Endothelial cell of umbilical vein (primary cell): ENCODE measurements around the gene SLC37A1. TPM values are rescaled to one million over a fixed set of nuclear protein-coding genes. Genes with fewer than 3 reads are reported as not detected.

ENCODE experiments used
- BruUV-seq: library from RNA; stranded (reverse); fragments of 400-500 nt; replicated peaks from 2 replicates; lab custom pipeline; 2021; lab: Mats Ljungman, UMichigan
- CTCF ChIA-PET: fragments of 300-600, 350-600 bp; sonication (Branson Sonifier 250); formaldehyde crosslinking; loops from one replicate; lab custom pipeline; 2021; ENCODE audit warnings: antibody characterized with exemption, inconsistent platforms; lab: Charles Lee
- POLR2A ChIA-PET: fragments of 300-600, 350-600 bp; sonication (Branson Sonifier 250); formaldehyde crosslinking; loops from one replicate; lab custom pipeline; 2021; ENCODE audit warnings: antibody characterized with exemption, inconsistent platforms; lab: Charles Lee
- DNase-seq: peaks from one replicate; pipeline ENCODE4 v3.0.0-alpha.2; 2011; ENCODE audit warnings: low read depth, low spot score
- FAIRE-seq: peaks from 2 replicates; lab custom pipeline; 2011; peaks lifted over from hg19 to GRCh38; lab: Jason Lieb, UNC
- H2AFZ ChIP-seq: 2 replicates; pipeline ENCODE4 v1.6.0; 2012; ENCODE audit warnings: low read depth, low read length, control low read depth, inconsistent platforms
- H3K27ac ChIP-seq: 2 replicates; pipeline ENCODE4 v1.5.1; 2011; ENCODE audit warnings: low read depth, mild to moderate bottlenecking, control low read depth, low read length, moderate library complexity; ENCODE audit not compliant: insufficient read depth
- H3K27me3 ChIP-seq, 2 experiments: 2 replicates each; pipeline versions ENCODE4 v1.6.0 to v1.6.1; 2011; ENCODE audit warnings: low read length in 2 of 2, mixed read lengths in 1 of 2; ENCODE audit not compliant: control insufficient read depth in 2 of 2, insufficient read depth in 2 of 2
- H3K36me3 ChIP-seq, 2 experiments: 2 replicates in 1 of 2; 3 replicates in 1 of 2; pipeline ENCODE4 v1.5.1; 2011; ENCODE audit warnings: low read length in 2 of 2, mild to moderate bottlenecking in 1 of 2, moderate library complexity in 1 of 2; ENCODE audit not compliant: control insufficient read depth in 2 of 2, insufficient read depth in 2 of 2; ENCODE audit errors: extremely low read depth in 1 of 2
- H3K4me1 ChIP-seq: 3 replicates; pipeline ENCODE4 v1.5.1; 2011; ENCODE audit warnings: mild to moderate bottlenecking, low read length; ENCODE audit not compliant: control insufficient read depth, insufficient read depth; ENCODE audit errors: extremely low read depth
- H3K4me2 ChIP-seq: 2 replicates; pipeline ENCODE4 v1.6.1; 2011; ENCODE audit warnings: low read length, control low read depth, mixed read lengths; ENCODE audit not compliant: insufficient read depth
- H3K4me3 ChIP-seq, 3 experiments: fragments of 200-600 bp in 1 of 3; sonication (generic), shearing (Covaris generic) in 1 of 3; replicated peaks in 1 of 3; 2 replicates each; pipeline ENCODE4 v1.5.1; 2011 to 2016; ENCODE audit warnings: control low read depth in 3 of 3, low read length in 3 of 3, mild to moderate bottlenecking in 2 of 3, inconsistent platforms in 1 of 3, low read depth in 1 of 3, moderate library complexity in 1 of 3; ENCODE audit not compliant: insufficient read depth in 1 of 3
- H3K79me2 ChIP-seq: 2 replicates; pipeline ENCODE4 v1.6.0; 2012; ENCODE audit warnings: low read length, inconsistent platforms; ENCODE audit not compliant: control insufficient read depth, insufficient read depth
- H3K9ac ChIP-seq: replicated peaks from 2 replicates; pipeline ENCODE3; 2011; ENCODE audit warnings: low read length, control low read depth; ENCODE audit not compliant: insufficient read depth; ENCODE audit errors: extremely low read depth
- H3K9me1 ChIP-seq: replicated peaks from 3 replicates; pipeline ENCODE4 v1.6.0; 2011; ENCODE audit warnings: mild to moderate bottlenecking, low read length; ENCODE audit not compliant: control insufficient read depth, insufficient read depth; ENCODE audit errors: extremely low read depth
- H3K9me3 ChIP-seq: replicated peaks from 2 replicates; pipeline ENCODE4 v1.5.1; 2012; ENCODE audit warnings: low read length, inconsistent platforms; ENCODE audit not compliant: control insufficient read depth, insufficient read depth
- H4K20me1 ChIP-seq: replicated peaks from 2 replicates; pipeline ENCODE3; 2011; ENCODE audit warnings: mild to moderate bottlenecking, low read length; ENCODE audit not compliant: control insufficient read depth, insufficient read depth; ENCODE audit errors: extremely low read depth
- EZH2 ChIP-seq: IDR thresholded peaks from 2 replicates; pipeline ENCODE4 v1.6.1; 2012; ENCODE audit warnings: borderline replicate concordance, low read depth, mild to moderate bottlenecking, moderate library complexity, low read length, inconsistent platforms; ENCODE audit not compliant: severe bottlenecking
- FOS ChIP-seq: IDR thresholded peaks from 2 replicates; pipeline ENCODE4 v1.6.1; 2011; ENCODE audit warnings: mild to moderate bottlenecking, low read length, moderate library complexity, borderline replicate concordance; ENCODE audit not compliant: insufficient read depth
- GATA2 ChIP-seq: IDR thresholded peaks from 2 replicates; pipeline ENCODE4 v1.7.0; 2011; ENCODE audit warnings: low read depth, mild to moderate bottlenecking, moderate library complexity, mixed read lengths, low read length; ENCODE audit not compliant: insufficient read length, insufficient read depth
- JUN ChIP-seq: IDR thresholded peaks from 2 replicates; pipeline ENCODE4 v1.6.1; 2011; ENCODE audit warnings: borderline replicate concordance, low read depth; ENCODE audit not compliant: insufficient read length, insufficient read depth
- MAX ChIP-seq: IDR thresholded peaks from 2 replicates; pipeline ENCODE4 v1.6.1; 2011; ENCODE audit not compliant: insufficient read depth, insufficient read length
- MYC ChIP-seq: IDR thresholded peaks from one replicate; pipeline ENCODE4 v1.6.1; 2011; ENCODE audit warnings: mild to moderate bottlenecking, low read depth, low read length
- POLR2A ChIP-seq: IDR thresholded peaks from 2 replicates; pipeline ENCODE4 v1.6.1; 2012; ENCODE audit warnings: low read depth, mild to moderate bottlenecking, control low read depth, low read length
- POLR2AphosphoS5 ChIP-seq: IDR thresholded peaks from 2 replicates; pipeline ENCODE4 v1.6.1; 2012; ENCODE audit warnings: low read depth, mild to moderate bottlenecking, control low read depth, low read length, moderate library complexity; ENCODE audit not compliant: insufficient read depth
- dilution Hi-C: fragments of 300-500 bp; cut with MboI; formaldehyde crosslinking; loops from one replicate; pipeline ENCODE4 v1.15.0; 2019; ENCODE audit warnings: low sequenced_read_pairs; ENCODE audit not compliant: extremely low pct_ligation_motif_present
- intact Hi-C: fragments of 100-400 bp; cut with micrococcal nuclease; formaldehyde crosslinking; loops from one replicate; pipeline ENCODE4 v1.10.0; 2022
- polyA plus RNA-seq, 4 experiments: library from polyadenylated mRNA; depleted of rRNA in 3 of 4; stranded (reverse) in 3 of 4; unstranded in 1 of 4; fragments of >200 nt; gene quantifications; 2 replicates each; pipeline versions ENCODE4 v1.2.1 to v1.2.3, GENCODE V29; 2011 to 2012; ENCODE audit warnings: missing spikeins in 1 of 4
- total RNA-seq: library from RNA; stranded (reverse); gene quantifications from 2 replicates; pipeline ENCODE4 v1.2.3, GENCODE V29; 2021
- TF ChIP-seq, protein P1 (sequence below), 2 donors: IDR thresholded peaks; 1 replicate in 1 of 2; 2 replicates in 1 of 2; pipeline ENCODE4 v1.5.1; 2011; ENCODE audit warnings: low read length in 2 of 2, mild to moderate bottlenecking in 2 of 2, moderate library complexity in 2 of 2, control low read depth in 1 of 2, inconsistent platforms in 1 of 2, low read depth in 1 of 2; ENCODE audit not compliant: insufficient read depth in 1 of 2; ENCODE audit errors: extremely low read depth in 1 of 2

The SLC37A1 gene
- total and polyA plus RNA-seq, 2 donors (not counting 3 experiments of a cell fraction or from before 2014, with no cell fraction given): 4.7 to 7.6 TPM

- FAIRE-seq (no peak), DNase-seq (no peak)
- H3K9me1 ChIP-seq: no peaks in the 10 kb centered on the region
- H3K4me2 ChIP-seq: no peak overlapping the region
- H4K20me1 ChIP-seq: no peaks in the 10 kb centered on the region
- TF ChIP-seq GATA2 (no peak), POLR2A (no peak), MAX (no peak), EZH2 (no peak), POLR2AphosphoS5 (no peak), JUN (no peak), MYC (no peak), FOS (no peak)
- TF ChIP-seq, protein P1, sequence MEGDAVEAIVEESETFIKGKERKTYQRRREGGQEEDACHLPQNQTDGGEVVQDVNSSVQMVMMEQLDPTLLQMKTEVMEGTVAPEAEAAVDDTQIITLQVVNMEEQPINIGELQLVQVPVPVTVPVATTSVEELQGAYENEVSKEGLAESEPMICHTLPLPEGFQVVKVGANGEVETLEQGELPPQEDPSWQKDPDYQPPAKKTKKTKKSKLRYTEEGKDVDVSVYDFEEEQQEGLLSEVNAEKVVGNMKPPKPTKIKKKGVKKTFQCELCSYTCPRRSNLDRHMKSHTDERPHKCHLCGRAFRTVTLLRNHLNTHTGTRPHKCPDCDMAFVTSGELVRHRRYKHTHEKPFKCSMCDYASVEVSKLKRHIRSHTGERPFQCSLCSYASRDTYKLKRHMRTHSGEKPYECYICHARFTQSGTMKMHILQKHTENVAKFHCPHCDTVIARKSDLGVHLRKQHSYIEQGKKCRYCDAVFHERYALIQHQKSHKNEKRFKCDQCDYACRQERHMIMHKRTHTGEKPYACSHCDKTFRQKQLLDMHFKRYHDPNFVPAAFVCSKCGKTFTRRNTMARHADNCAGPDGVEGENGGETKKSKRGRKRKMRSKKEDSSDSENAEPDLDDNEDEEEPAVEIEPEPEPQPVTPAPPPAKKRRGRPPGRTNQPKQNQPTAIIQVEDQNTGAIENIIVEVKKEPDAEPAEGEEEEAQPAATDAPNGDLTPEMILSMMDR (IDR thresholded peaks at IDR 0.05; ENCODE audit: extremely low read depth in 1 of 2, insufficient read depth in 1 of 2, low read depth in 1 of 2, low read length in 2 of 2): no peak
- no peaks in the 10 kb centered on the region for H3K36me3 ChIP-seq
- no peak overlapping the region for H3K27ac ChIP-seq
- no peak overlapping the region for H2AFZ ChIP-seq
- intact Hi-C loops: no loop called here
- no peaks in the 10 kb centered on the region for H3K79me2 ChIP-seq
- H3K9ac ChIP-seq: no peak overlapping the region
- H3K4me1 ChIP-seq: peaks cover 11% of the 10 kb centered on the region
- CTCF ChIA-PET: interaction anchor here (1.1 kb wide), 1 partner anchor 11 kb away, joined by 3 read pairs; no protein-coding TSS in a partner anchor
- H3K4me3 ChIP-seq: no peak overlapping the region
- H3K9me3 ChIP-seq: no peaks in the 10 kb centered on the region
- POLR2A ChIA-PET: no interaction called here
- no TSS peak for BruUV-seq
- dilution Hi-C loops: no loop called here
- peaks cover 3 to 9% of the 10 kb centered on the region in 2 experiments for H3K27me3 ChIP-seq
These were observed 35.1 kb upstream of the SLC37A1 start for GRCh38 chr21:42478504-42478903.
